GM19238 (cell line): Measurements from ENCODE around the gene MIER2.
"Not testable (repeated sequence)": the region's sequence is repeated elsewhere in the genome, so short reads cannot be mapped to it uniquely, and the experiment has no call there.

ENCODE experiments used
- DNase-seq: peaks from one replicate; pipeline ENCODE4 v3.0.0; 2011; ENCODE audit warnings: low spot score; ENCODE audit not compliant: insufficient read length

MIER2 gene

GRCh38 chr19:362683-363082 is 18.1 kb upstream of the MIER2 start:
- no peak for DNase-seq

DNA sequence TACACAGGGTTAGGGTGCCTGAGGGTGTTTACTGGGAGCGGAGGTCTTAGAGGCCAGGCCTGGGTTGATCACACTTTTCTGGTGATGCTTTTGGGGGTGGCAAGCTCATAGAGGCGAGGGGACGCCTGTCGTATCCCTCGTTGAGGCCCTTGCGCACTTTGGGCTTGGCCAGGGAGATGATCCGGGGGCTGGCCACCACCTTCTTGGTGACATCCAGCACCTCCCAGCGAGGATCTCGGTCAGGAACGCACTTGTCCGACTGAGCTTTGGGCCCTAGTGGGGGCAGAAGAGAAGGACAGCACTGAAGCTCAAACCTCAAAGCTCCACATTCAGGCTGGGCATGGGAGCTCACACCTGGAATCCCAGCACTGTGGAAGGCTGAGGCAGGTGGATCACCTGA is 17.6 kb upstream of the MIER2 start:
- DNase-seq: no peak

DNA sequence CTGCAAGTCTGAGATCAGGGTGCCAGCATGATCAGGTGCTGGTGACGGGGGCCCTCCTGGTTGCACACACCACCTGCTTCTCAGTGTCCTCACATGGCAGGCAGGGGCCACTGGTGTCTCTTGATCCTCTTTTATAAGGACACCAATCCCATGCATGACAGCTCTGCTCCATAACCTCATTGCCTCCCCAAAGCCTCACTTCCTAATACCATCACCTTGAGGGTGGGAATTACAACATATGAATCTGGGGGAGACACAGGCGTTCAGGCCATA is 15.0 kb upstream of the MIER2 start:
- DNase-seq: no peak

- not testable (repeated sequence) for DNase-seq
These were observed 10.9 kb upstream of the MIER2 start for GRCh38 chr19:355536-355935.

DNA sequence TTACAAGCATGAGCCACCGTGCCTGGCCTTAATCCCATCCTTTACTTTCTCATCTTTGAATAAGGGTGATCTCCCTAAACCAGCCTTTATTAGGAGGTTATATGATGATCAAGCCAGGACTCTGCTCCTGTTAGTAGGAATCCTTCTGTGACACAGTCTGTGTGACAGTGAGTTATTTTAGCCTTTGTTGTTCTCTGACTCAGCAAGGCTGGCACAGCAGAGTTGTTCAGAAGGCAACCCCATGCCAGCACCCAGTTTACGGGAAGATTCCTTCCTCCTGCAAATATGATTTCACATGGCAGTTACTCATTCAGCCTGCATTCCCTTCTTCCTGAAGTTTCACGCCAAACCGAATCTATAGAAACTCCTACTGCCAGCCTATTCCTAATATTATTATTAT is 10.5 kb upstream of the MIER2 start:
- DNase-seq: no peak

- DNase-seq: no peak
These were observed 7.5 kb upstream of the MIER2 start for GRCh38 chr19:351976-352625.

GRCh38 chr19:347946-348861 is 3.6 kb upstream of the MIER2 start:
- no peak for DNase-seq

- no peak for DNase-seq
These were observed 804 bp upstream of the MIER2 start for GRCh38 chr19:345320-345879.

DNA sequence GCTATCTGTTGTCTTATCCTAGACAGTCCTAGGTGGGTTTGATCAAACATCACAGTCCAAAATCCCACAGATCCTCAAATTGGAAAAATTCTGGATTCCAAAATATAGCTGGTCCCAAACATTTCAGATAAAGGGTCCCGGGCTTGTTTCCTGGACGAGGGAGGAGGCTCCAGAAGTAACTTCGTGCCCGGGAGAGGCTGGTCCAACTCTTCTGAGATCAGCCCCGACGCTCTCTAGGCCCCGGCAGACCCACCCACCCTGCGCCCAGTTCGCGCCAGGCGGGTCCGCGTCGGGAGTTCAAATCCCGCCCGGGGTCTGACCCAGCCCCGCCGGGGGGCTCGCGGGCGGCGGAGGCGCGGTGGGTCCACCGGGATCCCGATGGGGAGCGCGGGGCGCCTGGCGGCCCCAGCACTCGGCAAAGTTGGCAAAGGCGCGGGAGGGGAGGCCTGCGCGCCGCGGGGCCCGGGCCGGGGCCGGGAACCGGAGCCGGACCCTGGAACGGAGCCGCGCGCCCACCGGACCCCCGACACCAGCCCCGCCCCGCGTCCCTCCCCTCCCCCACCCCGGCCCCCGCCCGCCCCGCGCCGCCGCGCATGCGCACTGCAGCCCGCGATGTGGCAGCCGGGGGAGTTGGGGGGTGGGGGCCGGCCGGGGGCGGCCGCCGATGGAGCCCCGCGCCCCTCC is 513 bp downstream of the MIER2 start:
- peak; percentile 30 for DNase-seq

- DNase-seq: no peak
These were observed 1.1 kb downstream of the MIER2 start for GRCh38 chr19:343451-343931.

- no peak for DNase-seq
These were observed 1.7 kb downstream of the MIER2 start for GRCh38 chr19:342801-343421.

- DNase-seq: no peak
These were observed 2.5 kb downstream of the MIER2 start for GRCh38 chr19:342128-342455.

GRCh38 chr19:341386-342127 is 3.0 kb downstream of the MIER2 start:
- DNase-seq: no peak

- DNase-seq: no peak
These were observed 3.8 kb downstream of the MIER2 start for GRCh38 chr19:340620-341385.

DNA sequence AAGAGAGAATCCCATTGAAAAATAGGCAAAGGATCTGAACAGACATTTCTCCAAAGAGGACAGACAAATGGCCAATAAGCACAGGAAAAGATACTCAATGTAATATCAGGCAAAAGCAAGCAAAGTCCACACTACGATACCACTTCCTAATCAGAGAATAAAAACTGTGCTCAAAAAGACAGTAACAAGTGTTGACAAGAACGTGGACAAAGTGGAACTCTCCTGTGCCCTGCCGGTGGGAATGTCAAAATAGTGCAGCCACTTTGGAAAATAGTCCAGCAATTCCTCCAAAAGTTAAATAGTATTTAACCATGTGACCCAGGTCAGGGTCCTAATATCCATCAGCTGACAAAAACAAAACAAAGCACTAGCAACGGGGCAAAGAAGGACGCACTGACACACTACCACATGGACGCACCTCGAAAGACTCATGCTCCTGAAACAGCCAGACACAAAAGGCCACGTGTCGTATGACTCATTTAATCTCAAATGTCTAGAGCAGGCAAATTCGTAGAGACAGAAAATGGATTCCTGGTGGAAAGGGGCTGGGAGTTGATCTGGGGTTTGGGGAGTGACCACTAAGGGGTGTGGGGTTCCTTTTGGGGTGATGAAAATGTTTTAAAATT is 5.2 kb downstream of the MIER2 start:
- no peak for DNase-seq

DNA sequence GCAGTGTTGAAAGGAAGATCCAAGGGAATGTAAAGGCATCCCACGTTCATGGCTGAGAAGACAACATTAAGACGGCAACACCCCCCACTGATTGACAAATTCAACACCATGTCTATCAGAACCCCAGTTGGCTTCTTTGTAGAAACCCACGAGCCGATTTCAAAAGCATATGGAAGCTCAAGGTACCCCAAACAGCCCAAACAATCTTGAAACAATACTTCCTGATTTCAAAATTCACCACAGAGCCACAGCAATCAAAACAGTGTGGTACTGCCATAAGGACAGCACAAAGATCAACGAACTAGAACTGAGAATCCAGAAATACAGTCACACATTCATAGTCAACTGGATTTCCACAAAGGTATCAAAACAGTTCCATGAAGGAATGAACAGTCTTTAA is 6.2 kb downstream of the MIER2 start:
- DNase-seq: no peak

DNA sequence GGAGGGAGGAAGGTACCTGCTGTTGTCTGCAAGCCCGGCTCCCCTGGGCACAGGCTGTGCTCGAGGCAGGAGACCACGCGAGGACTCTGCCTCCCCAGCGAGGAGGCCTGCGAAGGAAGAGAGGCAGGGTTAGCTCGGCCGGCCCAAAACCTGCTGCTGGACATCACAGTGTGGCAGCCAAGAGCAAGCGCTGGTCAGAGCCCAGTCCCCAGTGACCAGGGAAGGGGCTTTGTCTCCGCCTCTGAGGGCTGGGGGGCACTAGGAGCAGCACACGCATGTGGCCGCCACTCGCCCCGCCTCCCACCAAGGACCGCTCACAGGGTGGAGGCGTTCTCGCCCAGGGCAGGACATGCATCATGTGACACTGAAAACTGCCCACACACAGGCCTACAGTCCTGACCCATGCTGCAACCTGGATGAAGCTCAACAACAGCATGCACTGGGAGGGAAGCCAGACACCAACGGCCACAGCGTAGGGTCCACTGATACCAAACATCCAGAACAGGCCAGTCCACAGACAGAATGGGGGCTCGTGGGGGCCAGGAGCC is 8.5 kb downstream of the MIER2 start:
- no peak for DNase-seq

DNA sequence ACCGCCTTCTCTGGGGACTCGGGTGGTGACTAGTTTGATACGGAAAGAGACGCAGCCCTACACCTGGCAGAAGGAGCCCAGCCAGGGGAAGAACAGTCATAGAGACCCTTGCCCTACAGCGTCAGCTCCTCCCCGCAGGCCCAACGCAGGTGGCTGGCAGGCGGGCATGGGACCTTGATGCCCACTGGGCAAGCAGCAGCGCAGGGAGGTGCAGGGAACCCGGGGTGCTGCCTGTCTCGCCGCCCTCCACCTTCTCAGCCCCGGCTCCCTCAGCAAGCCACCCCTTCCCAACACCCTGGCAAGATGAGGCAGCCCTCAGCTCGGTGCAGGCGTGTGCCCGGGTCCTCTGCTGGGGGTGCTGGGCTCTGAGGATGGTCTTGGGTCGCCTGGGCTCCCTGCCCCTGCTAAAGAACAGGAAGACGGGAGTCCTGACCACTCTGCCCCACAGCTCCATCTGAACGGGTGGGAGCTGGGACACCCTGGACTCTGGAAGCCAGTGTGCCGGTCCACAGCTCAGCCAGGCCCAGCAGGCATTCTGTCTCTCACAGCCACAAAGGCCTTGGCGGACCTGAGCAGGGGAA is 9.0 kb downstream of the MIER2 start:
- no peak for DNase-seq

GRCh38 chr19:335072-335471 is 9.5 kb downstream of the MIER2 start:
- no peak for DNase-seq
